B cell (primary cell): ENCODE results near the gene RBM38. TPM values are rescaled to one million over a fixed set of nuclear protein-coding genes. Genes with fewer than 3 reads are reported as not detected.

Experiments used
- ATAC-seq: fragments of 200-7000 bp; cut with Tn5 transposase; one replicate; pipeline ENCODE4 v1.10.0; 2021; ENCODE audit warnings: low read depth, mild to moderate bottlenecking, moderate number of reproducible peaks, moderate library complexity
- CTCF ChIA-PET: fragments of 350-600 bp; sonication (Branson Sonifier 250); formaldehyde crosslinking; loops from one replicate; lab custom pipeline; 2021; ENCODE audit warnings: antibody characterized with exemption, inconsistent platforms; lab: Charles Lee
- POLR2A ChIA-PET: fragments of 350-600 bp; sonication (Branson Sonifier 250); formaldehyde crosslinking; loops from one replicate; lab custom pipeline; 2021; ENCODE audit warnings: antibody characterized with exemption; lab: Charles Lee
- DNase-seq: peaks from one replicate; pipeline ENCODE4 v3.0.0; 2013
- H2AFZ ChIP-seq: 2 replicates; pipeline ENCODE4 v1.6.1; 2012; ENCODE audit warnings: mild to moderate bottlenecking, low read depth, low read length; ENCODE audit not compliant: insufficient read depth, poor library complexity, severe bottlenecking
- H3K27ac ChIP-seq, 2 donors: 1 replicate in 1 of 2; 2 replicates in 1 of 2; pipeline ENCODE4 v1.5.1; 2012 to 2013; ENCODE audit warnings: low read length in 2 of 2, mild to moderate bottlenecking in 2 of 2, moderate library complexity in 1 of 2
- H3K27me3 ChIP-seq, 4 experiments: fragments of 200-600 bp in 1 of 4; sonication (generic) in 1 of 4; replicated peaks in 1 of 4; 1 replicate in 2 of 4; 2 replicates in 2 of 4; pipeline versions ENCODE4 v1.6.1 to v1.7.0; 2013 to 2016; ENCODE audit warnings: low read length in 3 of 4, mild to moderate bottlenecking in 2 of 4, mixed read lengths in 1 of 4, moderate library complexity in 1 of 4; ENCODE audit not compliant: insufficient read depth in 4 of 4, control insufficient read depth in 3 of 4; ENCODE audit errors: control extremely low read depth in 1 of 4
- H3K36me3 ChIP-seq, 2 experiments: replicated peaks in 1 of 2; 1 replicate in 1 of 2; 2 replicates in 1 of 2; pipeline versions ENCODE4 v1.6.1 to v1.7.1; 2013; ENCODE audit warnings: low read length in 1 of 2; ENCODE audit not compliant: insufficient read depth in 2 of 2, control insufficient read depth in 1 of 2; ENCODE audit errors: control extremely low read depth in 1 of 2, extremely low read depth in 1 of 2
- H3K4me1 ChIP-seq, 2 donors: fragments of 200-600 bp in 1 of 2; sonication (generic) in 1 of 2; 1 replicate in 1 of 2; 2 replicates in 1 of 2; pipeline versions ENCODE4 v1.5.1 to v1.6.1; 2013 to 2017; ENCODE audit warnings: low read length in 2 of 2; ENCODE audit not compliant: control insufficient read depth in 2 of 2, insufficient read depth in 2 of 2
- H3K4me2 ChIP-seq: replicated peaks from 2 replicates; pipeline ENCODE3; 2012; ENCODE audit warnings: mild to moderate bottlenecking, low read depth, low read length; ENCODE audit not compliant: poor library complexity, severe bottlenecking
- H3K4me3 ChIP-seq, 5 experiments: fragments of 200-600 bp in 1 of 5; sonication (generic) in 1 of 5; 1 replicate in 3 of 5; 2 replicates in 2 of 5; pipeline versions ENCODE4 v1.5.1 to v1.7.0; 2011 to 2016; ENCODE audit warnings: low read length in 4 of 5, mild to moderate bottlenecking in 4 of 5, low read depth in 2 of 5, control low read depth in 1 of 5, moderate library complexity in 1 of 5; ENCODE audit not compliant: insufficient read depth in 1 of 5; ENCODE audit errors: control extremely low read depth in 1 of 5, extremely low read depth in 1 of 5
- H3K79me2 ChIP-seq: fragments of 200-600 bp; sonication (generic); one replicate; pipeline ENCODE4 v1.6.0; 2016; ENCODE audit warnings: low read length; ENCODE audit not compliant: control insufficient read depth, insufficient read depth
- H3K9ac ChIP-seq: fragments of 200-600 bp; sonication (generic); 2 replicates; pipeline ENCODE4 v1.6.1; 2017; ENCODE audit warnings: mild to moderate bottlenecking, low read length, moderate library complexity
- H3K9me3 ChIP-seq, 3 donors: one replicate each; pipeline versions ENCODE4 v1.6.1 to v1.7.1; 2013; ENCODE audit warnings: low read length in 2 of 3; ENCODE audit not compliant: control insufficient read depth in 2 of 3, insufficient read depth in 1 of 3; ENCODE audit errors: control extremely low read depth in 1 of 3
- H4K20me1 ChIP-seq: 2 replicates; pipeline ENCODE4 v1.6.0; 2012; ENCODE audit warnings: mild to moderate bottlenecking, low read length; ENCODE audit not compliant: insufficient read depth, control insufficient read depth, poor library complexity, severe bottlenecking
- H3K27ac Mint-ChIP-seq: one replicate; pipeline ENCODE4 v1.8.0; 2021; ENCODE audit warnings: mixed read lengths
- H3K27me3 Mint-ChIP-seq: one replicate; pipeline ENCODE4 v1.8.0; 2021; ENCODE audit warnings: mixed read lengths
- H3K4me1 Mint-ChIP-seq: one replicate; pipeline ENCODE4 v1.8.0; 2021; ENCODE audit warnings: mixed read lengths
- H3K4me3 Mint-ChIP-seq: one replicate; pipeline ENCODE4 v1.8.0; 2021; ENCODE audit warnings: mixed read lengths
- H3K9me3 Mint-ChIP-seq: one replicate; pipeline ENCODE4 v1.8.0; 2022; ENCODE audit warnings: mixed read lengths; ENCODE audit not compliant: insufficient read depth
- EZH2 ChIP-seq: IDR thresholded peaks from 2 replicates; pipeline ENCODE4 v1.6.1; 2012; ENCODE audit warnings: borderline replicate concordance, low read depth, mild to moderate bottlenecking, moderate library complexity, low read length; ENCODE audit not compliant: insufficient read depth, poor library complexity, severe bottlenecking
- WGBS: methylation state at CpG from one replicate; pipeline ENCODE4 v1.1.5; 2013; ENCODE audit warnings: missing lambda C conversion rate; ENCODE audit not compliant: insufficient coverage; 5-methylcytosine and 5-hydroxymethylcytosine counted together
- intact Hi-C: fragments of 100-400 bp; cut with micrococcal nuclease; formaldehyde crosslinking; loops from one replicate; pipeline ENCODE4 v1.10.0; 2022
- polyA plus RNA-seq: library from polyadenylated mRNA; depleted of rRNA; stranded (reverse); fragments of >200 nt; gene quantifications from 2 replicates; pipeline ENCODE4 v1.2.3, GENCODE V29; 2012
- total RNA-seq, 2 donors: library from RNA; stranded (reverse); fragments of 120-200 nt in 1 of 2; gene quantifications; 1 replicate in 1 of 2; 2 replicates in 1 of 2; pipeline versions ENCODE4 v1.2.3 to v1.2.4, GENCODE V29; 2013 to 2022
- TF ChIP-seq, protein P1 (sequence below): fragments of 200-600 bp; IDR thresholded peaks from one replicate; pipeline ENCODE4 v1.8.0; 2022; ENCODE audit warnings: antibody characterized with exemption, mild to moderate bottlenecking

RBM38 gene
- total and polyA plus RNA-seq, 2 donors (not counting 1 experiment from before 2014, with no cell fraction given) = 198 to 225 TPM

DNA sequence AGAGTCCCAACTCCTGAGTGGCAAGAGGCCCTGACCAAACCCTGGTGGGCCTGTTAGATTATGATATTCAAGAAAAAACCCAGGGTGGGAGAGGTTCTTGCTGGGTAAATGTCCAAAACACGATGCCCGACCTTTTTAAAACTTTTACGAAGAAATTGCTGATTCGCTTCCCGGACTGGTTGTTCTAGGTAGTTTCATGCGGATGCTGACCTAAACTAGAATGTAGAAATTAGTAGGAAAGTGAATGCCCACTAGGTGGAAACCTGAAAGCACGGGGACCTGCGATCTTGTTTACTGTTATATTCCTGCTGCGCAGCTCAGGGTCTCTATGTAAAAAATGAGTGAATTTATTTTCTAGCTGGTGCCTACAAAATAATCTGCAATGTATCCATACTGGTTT lies 37.8 kb upstream of the RBM38 start:
- no peaks in the 10 kb centered on the region for H3K27me3 Mint-ChIP-seq
- no peak overlapping the region for H3K27ac ChIP-seq
- ChIA-PET CTCF (interaction anchor here (1.1 to 1.2 kb wide), 2 partner anchors 16 to 803 kb away, joined by 3 to 6 read pairs; no protein-coding TSS in a partner anchor), POLR2A (no interaction called here)
- H3K4me3 Mint-ChIP-seq = peak overlapping the region; percentile 39
- H3K27me3 ChIP-seq = no peaks in the 10 kb centered on the region
- no peak overlapping the region for H3K4me3 ChIP-seq
- no peak overlapping the region for H3K4me2 ChIP-seq
- H3K79me2 ChIP-seq = peaks cover 42% of the 10 kb centered on the region
- TF ChIP-seq, protein P1, sequence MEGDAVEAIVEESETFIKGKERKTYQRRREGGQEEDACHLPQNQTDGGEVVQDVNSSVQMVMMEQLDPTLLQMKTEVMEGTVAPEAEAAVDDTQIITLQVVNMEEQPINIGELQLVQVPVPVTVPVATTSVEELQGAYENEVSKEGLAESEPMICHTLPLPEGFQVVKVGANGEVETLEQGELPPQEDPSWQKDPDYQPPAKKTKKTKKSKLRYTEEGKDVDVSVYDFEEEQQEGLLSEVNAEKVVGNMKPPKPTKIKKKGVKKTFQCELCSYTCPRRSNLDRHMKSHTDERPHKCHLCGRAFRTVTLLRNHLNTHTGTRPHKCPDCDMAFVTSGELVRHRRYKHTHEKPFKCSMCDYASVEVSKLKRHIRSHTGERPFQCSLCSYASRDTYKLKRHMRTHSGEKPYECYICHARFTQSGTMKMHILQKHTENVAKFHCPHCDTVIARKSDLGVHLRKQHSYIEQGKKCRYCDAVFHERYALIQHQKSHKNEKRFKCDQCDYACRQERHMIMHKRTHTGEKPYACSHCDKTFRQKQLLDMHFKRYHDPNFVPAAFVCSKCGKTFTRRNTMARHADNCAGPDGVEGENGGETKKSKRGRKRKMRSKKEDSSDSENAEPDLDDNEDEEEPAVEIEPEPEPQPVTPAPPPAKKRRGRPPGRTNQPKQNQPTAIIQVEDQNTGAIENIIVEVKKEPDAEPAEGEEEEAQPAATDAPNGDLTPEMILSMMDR = no peak
- no peak for TF ChIP-seq EZH2
- no peak for ATAC-seq
- peaks cover 22% of the 10 kb centered on the region for H3K4me1 Mint-ChIP-seq
- intact Hi-C loops = no loop called here
- H3K36me3 ChIP-seq = peaks cover 14 to 39% of the 10 kb centered on the region in 2 experiments
- H3K9ac ChIP-seq = no peak overlapping the region
- H3K27ac Mint-ChIP-seq = no peak overlapping the region
- H4K20me1 ChIP-seq = peaks cover 38% of the 10 kb centered on the region
- H2AFZ ChIP-seq = no peak overlapping the region
- 98% methylated on average over 6 of the region's 9 CpGs for WGBS
- H3K9me3 ChIP-seq = no peaks in the 10 kb centered on the region
- peaks cover 9 to 18% of the 10 kb centered on the region in 2 donors for H3K4me1 ChIP-seq
- DNase-seq = no peak
- H3K9me3 Mint-ChIP-seq = no peaks in the 10 kb centered on the region

DNA sequence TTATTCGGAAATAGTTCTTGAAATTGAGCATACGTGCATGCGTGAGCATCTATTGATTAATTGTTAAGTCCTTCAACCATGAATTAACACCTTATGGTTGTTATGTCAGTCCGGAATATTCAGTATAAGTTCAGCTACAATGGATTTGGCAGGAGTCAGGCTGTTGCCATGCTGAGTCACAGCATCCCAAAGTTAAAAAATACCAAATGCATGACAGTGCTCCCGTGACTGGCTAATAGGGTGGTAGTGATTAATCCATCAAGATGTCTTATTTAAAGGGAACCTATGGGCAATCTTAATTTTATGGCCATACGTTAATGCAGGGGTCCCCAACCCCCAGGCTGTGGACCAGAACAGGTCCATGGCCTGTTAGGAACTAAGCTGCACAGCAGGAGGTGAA lies 29.7 kb upstream of the RBM38 start:
- ChIA-PET CTCF (interaction anchor here (1.1 kb wide), 1 partner anchor 235 kb away, joined by 3 read pairs; no protein-coding TSS in a partner anchor), POLR2A (no interaction called here)
- H4K20me1 ChIP-seq = peaks cover 16% of the 10 kb centered on the region
- Mint-ChIP-seq H3K4me3 (no peak overlapping the region), H3K27ac (no peak overlapping the region), H3K4me1 (no peaks in the 10 kb centered on the region), H3K9me3 (no peaks in the 10 kb centered on the region), H3K27me3 (no peaks in the 10 kb centered on the region)
- H3K9me3 ChIP-seq = no peaks in the 10 kb centered on the region
- intact Hi-C loops = no loop called here
- H3K4me3 ChIP-seq = no peak overlapping the region
- no peaks in the 10 kb centered on the region for H3K27me3 ChIP-seq
- H3K27ac ChIP-seq = no peak overlapping the region
- WGBS = 94% methylated on average over 5 of the region's 6 CpGs
- ATAC-seq (no peak), DNase-seq (no peak)
- peaks cover 8 to 43% of the 10 kb centered on the region in 2 experiments for H3K36me3 ChIP-seq
- no peak overlapping the region for H2AFZ ChIP-seq
- peaks cover 9% of the 10 kb centered on the region for H3K79me2 ChIP-seq
- no peak overlapping the region for H3K4me2 ChIP-seq
- H3K4me1 ChIP-seq = no peaks in the 10 kb centered on the region
- no peak for TF ChIP-seq EZH2
- TF ChIP-seq, protein P1 = no peak
- no peak overlapping the region for H3K9ac ChIP-seq
